HepG2 (cell line): ENCODE measurements around the gene NINJ2. TPM values are rescaled to one million over a fixed set of nuclear protein-coding genes. Genes with fewer than 3 reads are reported as not detected.

Experiments used
- IKZF4 ChIP-seq: sonication (generic); formaldehyde crosslinking; IDR thresholded peaks from 2 replicates; pipeline ENCODE4 v1.5.1; 2020; ENCODE audit warnings: borderline replicate concordance, mild to moderate bottlenecking, low read depth, missing genetic modification reagents; ENCODE audit errors: not compliant biosample characterization
- KAT7 ChIP-seq: IDR thresholded peaks from 2 replicates; pipeline ENCODE4 v1.6.1; 2018; ENCODE audit warnings: borderline replicate concordance, missing compliant biosample characterization
- MLLT10 ChIP-seq: sonication (generic); formaldehyde crosslinking; IDR thresholded peaks from 2 replicates; pipeline ENCODE4 v1.4.0; 2020; ENCODE audit warnings: missing genetic modification reagents
- NFIC ChIP-seq: IDR thresholded peaks from 2 replicates; pipeline ENCODE4 v1.6.1; 2012; ENCODE audit warnings: mild to moderate bottlenecking, low read length, inconsistent platforms
- PBX2 ChIP-seq: IDR thresholded peaks from 2 replicates; pipeline ENCODE4 v1.6.1; 2016; ENCODE audit warnings: control low read depth
- TOE1 ChIP-seq: sonication (generic); formaldehyde crosslinking; IDR thresholded peaks from 2 replicates; pipeline ENCODE4 v1.4.0; 2020; ENCODE audit warnings: mild to moderate bottlenecking, missing genetic modification reagents
- ZFP36L2 ChIP-seq: sonication (generic); formaldehyde crosslinking; IDR thresholded peaks from 2 replicates; pipeline ENCODE4 v1.4.0; 2020; ENCODE audit warnings: missing genetic modification reagents
- ZNF329 ChIP-seq: sonication (generic); formaldehyde crosslinking; IDR thresholded peaks from 2 replicates; pipeline ENCODE4 v1.9.0; 2021; ENCODE audit warnings: low read depth, mild to moderate bottlenecking, missing genetic modification reagents
- ZNF407 ChIP-seq: sonication (generic); formaldehyde crosslinking; IDR thresholded peaks from one replicate; pipeline ENCODE4 v1.5.1; 2020; ENCODE audit warnings: mild to moderate bottlenecking, missing genetic modification reagents; ENCODE audit errors: not compliant biosample characterization
- polyA plus RNA-seq, 8 experiments: library from polyadenylated mRNA; depleted of rRNA in 3 of 8; stranded (reverse) in 7 of 8; unstranded in 1 of 8; fragments of >200 nt; fragmentation: Illumina TruSeq in 4 of 8; extraction: Trizol in 4 of 8; gene quantifications; 2 replicates each; pipeline versions ENCODE4 v1.2.1 to v1.2.3, GENCODE V29; 2011 to 2016; ENCODE audit warnings: low read depth in 4 of 8, missing spikeins in 1 of 8, mixed read lengths in 1 of 8; ENCODE audit not compliant: insufficient read depth in 1 of 8
- total RNA-seq, 5 experiments: library from RNA; depleted of rRNA; stranded (reverse); fragments of >200 nt; fragmentation: Illumina TruSeq; extraction: Trizol; gene quantifications; 2 replicates each; pipeline ENCODE4 v1.2.3, GENCODE V29; 2016; ENCODE audit warnings: low read depth in 1 of 5

Gene NINJ2
- total and polyA plus RNA-seq, 2 of the 13 experiments (the other 11 are each of a cell fraction or from before 2014, with no cell fraction given): 0.62 to 3.8 TPM

- TF ChIP-seq ZNF407 (CRISPR knock-in tag): no peak
- TF ChIP-seq IKZF4 (CRISPR knock-in tag): no peak
- TF ChIP-seq ZNF329 (CRISPR knock-in tag): no peak
- no peak for TF ChIP-seq ZFP36L2 (CRISPR knock-in tag)
- no peak for TF ChIP-seq MLLT10
- no peak for TF ChIP-seq TOE1 (CRISPR knock-in tag)
- TF ChIP-seq KAT7: no peak
- no peak for TF ChIP-seq NFIC
- no peak for TF ChIP-seq PBX2 (CRISPR knock-in tag)
Observed at GRCh38 chr12:675562-675961, 12.3 kb upstream of the NINJ2 start (continued).
